ENCODE measurements around the gene LPAR3.

DNA sequence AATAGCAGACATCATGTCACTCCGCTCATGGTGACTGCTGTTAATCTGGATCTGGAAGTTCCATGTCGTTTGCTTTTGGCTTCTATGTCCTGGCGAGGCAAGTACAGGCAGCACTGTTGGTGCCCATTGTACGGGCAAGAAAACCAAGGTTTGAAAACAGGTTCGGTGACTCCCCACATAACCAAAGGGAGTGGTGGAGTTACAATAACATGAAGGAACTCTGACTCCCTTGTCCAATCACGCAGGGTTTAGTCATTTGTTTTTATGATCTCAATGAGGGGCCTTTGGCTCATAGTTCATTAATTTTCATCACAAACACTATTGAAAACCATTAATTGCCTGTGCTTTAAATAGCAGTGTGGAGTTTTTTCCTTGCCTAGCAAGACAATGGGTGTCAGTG lies 119.8 kb downstream of the LPAR3 start:
- TF ChIP-seq, protein P1, sequence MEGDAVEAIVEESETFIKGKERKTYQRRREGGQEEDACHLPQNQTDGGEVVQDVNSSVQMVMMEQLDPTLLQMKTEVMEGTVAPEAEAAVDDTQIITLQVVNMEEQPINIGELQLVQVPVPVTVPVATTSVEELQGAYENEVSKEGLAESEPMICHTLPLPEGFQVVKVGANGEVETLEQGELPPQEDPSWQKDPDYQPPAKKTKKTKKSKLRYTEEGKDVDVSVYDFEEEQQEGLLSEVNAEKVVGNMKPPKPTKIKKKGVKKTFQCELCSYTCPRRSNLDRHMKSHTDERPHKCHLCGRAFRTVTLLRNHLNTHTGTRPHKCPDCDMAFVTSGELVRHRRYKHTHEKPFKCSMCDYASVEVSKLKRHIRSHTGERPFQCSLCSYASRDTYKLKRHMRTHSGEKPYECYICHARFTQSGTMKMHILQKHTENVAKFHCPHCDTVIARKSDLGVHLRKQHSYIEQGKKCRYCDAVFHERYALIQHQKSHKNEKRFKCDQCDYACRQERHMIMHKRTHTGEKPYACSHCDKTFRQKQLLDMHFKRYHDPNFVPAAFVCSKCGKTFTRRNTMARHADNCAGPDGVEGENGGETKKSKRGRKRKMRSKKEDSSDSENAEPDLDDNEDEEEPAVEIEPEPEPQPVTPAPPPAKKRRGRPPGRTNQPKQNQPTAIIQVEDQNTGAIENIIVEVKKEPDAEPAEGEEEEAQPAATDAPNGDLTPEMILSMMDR (conservative IDR thresholded peaks at IDR 0.05 in 1 of 2, IDR thresholded peaks at IDR 0.05 in 1 of 2; ENCODE audit: extremely low read depth in 1 of 2, insufficient read depth in 1 of 2, low read depth in 1 of 2, low read length in 2 of 2) = no peak
- TF ChIP-seq EZH2 (IDR thresholded peaks at IDR 0.05; ENCODE audit: borderline replicate concordance, low read length) = no peak

Measured in mammary epithelial cell (primary cell).